HG03342 (cell line): ENCODE data around the gene ADPRHL1.
"Not testable (repeated sequence)": the region's sequence is repeated elsewhere in the genome, so short reads cannot be mapped to it uniquely, and the experiment has no call there.

Experiments used
- ATAC-seq: cut with Tn5 transposase; IDR thresholded peaks from one replicate; pipeline ENCODE4 v1.9.1; 2021; ENCODE audit warnings: mild to moderate bottlenecking, moderate library complexity; ENCODE audit not compliant: unreplicated experiment

The ADPRHL1 gene

GRCh38 chr13:113373811-113374485, 79.3 kb downstream of the ADPRHL1 start:
- ATAC-seq: no peak

- not testable (repeated sequence) for ATAC-seq
These were observed 81.6 kb downstream of the ADPRHL1 start for GRCh38 chr13:113371701-113372100.

- no peak for ATAC-seq
These were observed 82.2 kb downstream of the ADPRHL1 start for GRCh38 chr13:113371061-113371460.

GRCh38 chr13:113369881-113370280, 83.4 kb downstream of the ADPRHL1 start:
- ATAC-seq: no peak

- no peak for ATAC-seq
These were observed 84.1 kb downstream of the ADPRHL1 start for GRCh38 chr13:113369189-113369588.

- ATAC-seq: not testable (repeated sequence)
These were observed 84.9 kb downstream of the ADPRHL1 start for GRCh38 chr13:113368353-113368752.

- no peak for ATAC-seq
These were observed 85.5 kb downstream of the ADPRHL1 start for GRCh38 chr13:113367771-113368170.

GRCh38 chr13:113367020-113367560, 86.2 kb downstream of the ADPRHL1 start:
- no peak for ATAC-seq

- no peak for ATAC-seq
These were observed 87.2 kb downstream of the ADPRHL1 start for GRCh38 chr13:113365971-113366588.

GRCh38 chr13:113365583-113365970, 87.7 kb downstream of the ADPRHL1 start:
- ATAC-seq: no peak

GRCh38 chr13:113364901-113365582, 88.2 kb downstream of the ADPRHL1 start:
- ATAC-seq: no peak

- ATAC-seq: no peak
These were observed 88.9 kb downstream of the ADPRHL1 start for GRCh38 chr13:113364311-113364889.

- no peak for ATAC-seq
These were observed 91.9 kb downstream of the ADPRHL1 start for GRCh38 chr13:113361406-113361805.

GRCh38 chr13:113360446-113360845, 92.8 kb downstream of the ADPRHL1 start:
- no peak for ATAC-seq

- ATAC-seq: no peak
These were observed 93.7 kb downstream of the ADPRHL1 start for GRCh38 chr13:113359571-113359970.

GRCh38 chr13:113358653-113359190, 94.6 kb downstream of the ADPRHL1 start:
- ATAC-seq: no peak

GRCh38 chr13:113357529-113357928, 95.8 kb downstream of the ADPRHL1 start:
- ATAC-seq: no peak

- ATAC-seq: no peak
These were observed 96.7 kb downstream of the ADPRHL1 start for GRCh38 chr13:113356596-113356995.

- ATAC-seq: no peak
These were observed 97.7 kb downstream of the ADPRHL1 start for GRCh38 chr13:113355621-113356020.

- ATAC-seq: no peak
These were observed 98.3 kb downstream of the ADPRHL1 start for GRCh38 chr13:113354831-113355610.
